Naive B cell (primary cell): ENCODE measurements around the gene KLK11. TPM values are rescaled to one million over a fixed set of nuclear protein-coding genes. Genes with fewer than 3 reads are reported as not detected.

Experiments used
- ATAC-seq, 2 donors: fragments of 150-1000 bp; cut with Tn5 transposase; 2 replicates each; pipeline ENCODE4 v1.10.0; 2021; ENCODE audit warnings: low read depth in 2 of 2, mild to moderate bottlenecking in 2 of 2, moderate library complexity in 2 of 2
- DNase-seq: peaks from one replicate; pipeline ENCODE4 v3.0.0; 2022
- H3K27ac Mint-ChIP-seq, 6 donors: one replicate each; pipeline ENCODE4 v1.8.0; 2020 to 2022; ENCODE audit warnings: mild to moderate bottlenecking in 6 of 6, mixed read lengths in 6 of 6, moderate library complexity in 5 of 6, inconsistent platforms in 2 of 6
- H3K27me3 Mint-ChIP-seq, 3 donors: one replicate each; pipeline ENCODE4 v1.8.0; 2021 to 2022; ENCODE audit warnings: mixed read lengths in 3 of 3, mild to moderate bottlenecking in 1 of 3
- H3K36me3 Mint-ChIP-seq, 2 donors: one replicate each; pipeline ENCODE4 v1.8.0; 2020 to 2022; ENCODE audit warnings: mixed read lengths in 2 of 2, inconsistent platforms in 1 of 2, mild to moderate bottlenecking in 1 of 2
- H3K4me1 Mint-ChIP-seq, 3 donors: one replicate each; pipeline ENCODE4 v1.8.0; 2020 to 2022; ENCODE audit warnings: mixed read lengths in 3 of 3, inconsistent platforms in 1 of 3, mild to moderate bottlenecking in 1 of 3, moderate library complexity in 1 of 3
- H3K4me3 Mint-ChIP-seq, 8 donors: one replicate each; pipeline ENCODE4 v1.8.0; 2020 to 2022; ENCODE audit warnings: mild to moderate bottlenecking in 8 of 8, mixed read lengths in 8 of 8, moderate library complexity in 8 of 8, inconsistent platforms in 2 of 8
- H3K9me3 Mint-ChIP-seq, 7 donors: one replicate each; pipeline ENCODE4 v1.8.0; 2020 to 2022; ENCODE audit warnings: mixed read lengths in 7 of 7, mild to moderate bottlenecking in 5 of 7, inconsistent platforms in 2 of 7, moderate library complexity in 1 of 7
- polyA plus RNA-seq, 6 donors: library from polyadenylated mRNA; unstranded; fragments of 300-500 nt; fragmentation: Illumina TruSeq; gene quantifications; one replicate each; pipeline ENCODE4 v1.2.3, GENCODE V29; 2021; ENCODE audit warnings: low read depth in 6 of 6

Gene KLK11, protein sequence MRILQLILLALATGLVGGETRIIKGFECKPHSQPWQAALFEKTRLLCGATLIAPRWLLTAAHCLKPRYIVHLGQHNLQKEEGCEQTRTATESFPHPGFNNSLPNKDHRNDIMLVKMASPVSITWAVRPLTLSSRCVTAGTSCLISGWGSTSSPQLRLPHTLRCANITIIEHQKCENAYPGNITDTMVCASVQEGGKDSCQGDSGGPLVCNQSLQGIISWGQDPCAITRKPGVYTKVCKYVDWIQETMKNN
- polyA plus RNA-seq = not detected

DNA sequence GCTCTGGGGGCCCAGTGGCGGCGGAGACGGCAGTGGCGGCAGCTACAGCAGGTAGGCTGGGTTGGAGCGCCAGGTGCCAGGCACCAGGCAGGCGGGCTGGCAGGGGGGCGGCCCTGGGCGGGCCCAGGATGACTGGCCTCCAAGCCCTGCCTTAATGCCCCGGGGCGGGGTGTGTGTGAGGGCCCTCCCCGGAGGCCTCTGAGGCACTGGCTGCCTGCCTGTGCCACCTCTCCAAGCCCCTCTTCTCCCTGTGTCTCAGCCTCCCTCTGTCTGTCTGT, at the start of gene KLK11:
KLK11 (minus strand) TSS at position 63 of the 278 bp plus-strand sequence. CDS start 985 bp downstream, outside the sequence.
- Mint-ChIP-seq H3K4me3 (no peak within 1 kb of the TSS), H3K36me3 (peaks cover 0 to 19% of the 10 kb centered on the region in 2 donors), H3K27me3 (peaks cover 37 to 69% (median 61%) of the 10 kb centered on the region in 3 donors), H3K4me1 (peaks cover 0 to 4% (median 0%) of the 10 kb centered on the region in 3 donors), H3K27ac (peak within 1 kb of the TSS in 1 of 6 donors; percentile 79), H3K9me3 (peaks cover 0 to 10% (median 4%) of the 10 kb centered on the region in 7 donors)
- ATAC-seq = no peak
- no peak for DNase-seq

DNA sequence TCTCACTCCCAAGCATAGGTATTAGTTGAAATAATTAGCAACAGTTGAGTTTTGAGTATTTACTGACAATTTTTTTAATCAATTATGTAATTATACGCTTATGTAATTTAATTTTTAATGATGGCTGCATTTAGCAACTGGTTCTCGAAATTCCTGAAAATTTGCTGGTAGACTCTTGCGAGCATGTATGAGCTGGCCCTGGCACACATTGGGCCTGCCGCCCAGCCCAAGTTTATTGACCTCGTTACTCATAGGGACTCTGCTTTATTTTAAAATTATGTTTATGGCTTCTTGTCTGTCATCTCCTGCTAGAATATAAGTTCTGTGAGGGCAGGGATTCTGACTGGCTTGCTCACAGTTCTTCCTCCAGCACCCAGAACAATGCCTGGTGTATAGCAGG, 49.6 kb upstream of the KLK11 start:
- H3K27me3 Mint-ChIP-seq = peaks cover 5 to 18% (median 8%) of the 10 kb centered on the region in 3 donors
- ATAC-seq (no peak), DNase-seq (no peak)
- peaks cover 6 to 10% of the 10 kb centered on the region in 2 donors for H3K36me3 Mint-ChIP-seq
- peaks cover 5 to 23% (median 16%) of the 10 kb centered on the region in 7 donors for H3K9me3 Mint-ChIP-seq
- no peak overlapping the region for H3K4me3 Mint-ChIP-seq
- no peaks in the 10 kb centered on the region for H3K4me1 Mint-ChIP-seq
- no peak overlapping the region for H3K27ac Mint-ChIP-seq

DNA sequence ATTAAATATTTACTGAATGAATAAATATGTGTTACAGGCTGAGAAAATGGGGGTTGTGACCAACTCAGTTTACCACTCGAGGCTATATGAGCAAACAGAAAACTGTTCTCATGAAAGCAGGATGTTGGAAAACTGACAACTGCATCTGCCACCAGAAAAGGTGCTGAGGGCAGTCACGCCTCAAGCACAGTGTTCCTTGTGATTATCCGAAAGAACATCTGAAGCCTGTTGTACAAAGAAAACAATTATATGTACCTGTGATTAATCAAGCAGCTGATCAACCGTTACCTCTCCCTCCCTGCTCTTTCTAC, 44.6 kb upstream of the KLK11 start:
- H3K4me1 Mint-ChIP-seq = no peaks in the 10 kb centered on the region
- DNase-seq (no peak), ATAC-seq (no peak)
- H3K9me3 Mint-ChIP-seq = peaks cover 10 to 35% (median 22%) of the 10 kb centered on the region in 7 donors
- peaks cover 8 to 20% (median 10%) of the 10 kb centered on the region in 3 donors for H3K27me3 Mint-ChIP-seq
- H3K27ac Mint-ChIP-seq = no peak overlapping the region
- H3K36me3 Mint-ChIP-seq = peaks cover 6 to 25% of the 10 kb centered on the region in 2 donors
- no peak overlapping the region for H3K4me3 Mint-ChIP-seq

DNA sequence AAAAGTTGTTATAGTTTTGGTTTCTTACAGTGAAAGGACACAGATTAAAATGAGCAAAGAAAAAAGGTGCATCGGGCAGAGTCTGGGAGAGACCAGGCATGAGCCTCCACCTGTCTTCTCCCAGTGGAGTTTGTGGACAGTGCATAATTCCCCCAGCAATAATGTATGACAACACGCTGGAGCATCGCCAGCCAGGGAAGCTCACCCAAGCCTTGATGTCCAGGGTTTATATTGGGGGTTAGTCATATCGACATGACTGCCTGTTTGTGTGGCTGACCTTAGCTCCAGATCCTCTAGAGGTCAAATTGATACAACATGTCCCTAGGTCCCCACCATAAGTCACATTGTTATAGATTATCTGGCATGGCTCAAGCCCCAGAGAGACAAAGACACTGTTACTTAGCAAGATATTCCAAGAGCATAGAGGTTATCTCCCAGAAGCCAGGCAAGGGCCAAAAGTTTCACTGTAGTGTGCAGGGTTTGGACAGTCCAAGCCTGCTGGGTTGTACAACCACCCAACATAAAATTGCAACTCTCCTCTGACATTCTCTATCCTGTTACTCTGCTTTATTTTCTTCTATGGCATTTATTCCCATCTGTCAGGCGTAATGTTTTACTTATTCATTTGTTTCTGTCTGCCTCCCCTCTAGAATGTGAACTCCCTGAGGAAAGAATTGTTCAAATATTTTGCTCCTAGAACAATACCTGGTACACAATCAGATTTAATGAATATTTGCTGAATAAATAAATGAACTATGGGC, 44.1 kb upstream of the KLK11 start:
- no peak for DNase-seq

DNA sequence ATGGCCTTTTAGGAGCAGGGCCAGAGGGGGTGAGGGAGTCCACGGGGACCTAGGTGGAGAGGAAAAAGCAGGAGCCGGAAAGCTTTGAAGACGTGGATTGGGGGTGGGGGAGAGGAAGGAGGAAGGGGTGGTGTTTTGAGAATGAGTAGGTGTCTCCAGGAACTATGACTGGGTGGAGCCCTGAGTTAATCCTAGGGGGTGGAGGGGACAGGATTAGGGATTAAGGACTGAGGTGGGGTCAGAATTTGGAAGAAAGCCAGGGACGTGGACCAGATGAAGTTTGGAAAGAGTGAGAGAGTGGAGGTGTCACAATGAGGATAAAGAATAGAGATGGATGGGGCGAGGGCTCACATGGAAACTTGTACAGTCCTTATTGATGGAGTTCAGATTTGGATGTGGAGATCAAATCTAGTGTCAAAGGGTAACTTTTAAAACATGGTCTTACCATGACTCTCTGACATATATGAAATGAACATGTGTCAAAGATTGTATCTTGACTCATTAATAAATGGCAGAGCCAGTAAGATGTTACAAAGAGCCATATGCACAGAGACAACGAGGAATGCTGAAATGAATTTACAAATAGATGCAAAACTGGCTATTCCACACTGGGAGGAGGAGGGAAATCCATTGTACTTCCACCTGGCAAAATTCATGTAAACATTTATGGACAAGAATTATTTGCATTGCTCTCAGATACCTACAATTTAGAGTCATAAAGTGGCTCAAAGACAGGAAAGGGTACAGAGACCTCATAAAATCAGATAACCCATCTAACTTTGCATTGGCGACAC, 40.2 kb upstream of the KLK11 start:
- peaks cover 0 to 4% (median 2%) of the 10 kb centered on the region in 3 donors for H3K4me1 Mint-ChIP-seq
- no peak overlapping the region for H3K27ac Mint-ChIP-seq
- H3K27me3 Mint-ChIP-seq = peaks cover 11 to 29% (median 13%) of the 10 kb centered on the region in 3 donors
- peaks cover 0 to 25% of the 10 kb centered on the region in 2 donors for H3K36me3 Mint-ChIP-seq
- DNase-seq (no peak), ATAC-seq (no peak)
- H3K9me3 Mint-ChIP-seq = peaks cover 2 to 15% (median 9%) of the 10 kb centered on the region in 7 donors
- H3K4me3 Mint-ChIP-seq = peak overlapping the region in 2 of 8 donors; percentile 1 to 19

More for the DNA sequence above, 44.1 kb upstream of the KLK11 start:
- H3K9me3 Mint-ChIP-seq = peaks cover 10 to 35% (median 23%) of the 10 kb centered on the region in 7 donors
- peaks cover 8 to 23% (median 10%) of the 10 kb centered on the region in 3 donors for H3K27me3 Mint-ChIP-seq
- H3K4me1 Mint-ChIP-seq = no peaks in the 10 kb centered on the region
- no peak for ATAC-seq
- H3K4me3 Mint-ChIP-seq = no peak overlapping the region
- peaks cover 6 to 30% of the 10 kb centered on the region in 2 donors for H3K36me3 Mint-ChIP-seq
- no peak overlapping the region for H3K27ac Mint-ChIP-seq

DNA sequence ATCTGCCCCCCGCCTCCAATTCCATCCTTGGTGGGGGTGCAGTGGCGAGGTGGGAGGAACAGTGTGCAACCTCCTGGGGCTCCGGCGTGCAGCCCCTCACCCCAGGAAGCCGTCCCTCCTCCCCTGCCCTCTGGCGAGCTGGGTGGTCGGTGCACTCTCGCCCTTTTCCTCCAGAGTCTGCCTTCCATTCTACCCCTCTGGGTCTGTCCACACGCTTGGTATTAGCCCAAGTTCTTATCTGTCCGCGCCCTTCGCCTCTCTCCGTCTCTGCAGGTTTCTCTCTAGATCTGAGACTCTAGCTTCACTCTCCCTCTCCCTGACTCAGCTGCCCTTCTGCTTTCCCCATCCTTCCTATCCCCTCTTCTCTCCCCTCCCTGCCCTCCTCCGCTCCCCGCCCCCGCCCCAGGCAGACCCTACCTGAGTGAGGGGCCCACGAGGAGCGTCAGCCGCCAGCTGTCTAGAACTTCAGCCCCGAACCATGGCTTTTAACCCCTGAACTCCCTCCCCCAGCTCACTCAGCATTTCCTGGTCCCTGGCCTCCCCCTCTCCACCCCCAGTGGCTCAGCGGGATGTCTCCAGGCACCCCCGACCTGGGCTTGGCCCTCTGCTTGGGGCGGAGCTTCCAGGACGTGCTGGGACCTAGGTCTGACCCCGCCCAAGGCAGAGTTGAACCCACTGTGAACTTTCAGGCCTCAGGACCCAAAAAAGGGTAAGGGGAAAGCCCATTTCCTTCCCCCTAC, 39.0 kb upstream of the KLK11 start:
- H3K27me3 Mint-ChIP-seq = peaks cover 23 to 37% (median 25%) of the 10 kb centered on the region in 3 donors
- H3K9me3 Mint-ChIP-seq = peaks cover 8 to 22% (median 11%) of the 10 kb centered on the region in 7 donors
- H3K27ac Mint-ChIP-seq = peak overlapping the region in 1 of 6 donors; percentile 15
- peak overlapping the region in 6 of 8 donors; percentile 25 to 78 (median 48) for H3K4me3 Mint-ChIP-seq
- ATAC-seq = no peak
- peaks cover 0 to 36% of the 10 kb centered on the region in 2 donors for H3K36me3 Mint-ChIP-seq
- peaks cover 0 to 4% (median 2%) of the 10 kb centered on the region in 3 donors for H3K4me1 Mint-ChIP-seq
- no peak for DNase-seq

DNA sequence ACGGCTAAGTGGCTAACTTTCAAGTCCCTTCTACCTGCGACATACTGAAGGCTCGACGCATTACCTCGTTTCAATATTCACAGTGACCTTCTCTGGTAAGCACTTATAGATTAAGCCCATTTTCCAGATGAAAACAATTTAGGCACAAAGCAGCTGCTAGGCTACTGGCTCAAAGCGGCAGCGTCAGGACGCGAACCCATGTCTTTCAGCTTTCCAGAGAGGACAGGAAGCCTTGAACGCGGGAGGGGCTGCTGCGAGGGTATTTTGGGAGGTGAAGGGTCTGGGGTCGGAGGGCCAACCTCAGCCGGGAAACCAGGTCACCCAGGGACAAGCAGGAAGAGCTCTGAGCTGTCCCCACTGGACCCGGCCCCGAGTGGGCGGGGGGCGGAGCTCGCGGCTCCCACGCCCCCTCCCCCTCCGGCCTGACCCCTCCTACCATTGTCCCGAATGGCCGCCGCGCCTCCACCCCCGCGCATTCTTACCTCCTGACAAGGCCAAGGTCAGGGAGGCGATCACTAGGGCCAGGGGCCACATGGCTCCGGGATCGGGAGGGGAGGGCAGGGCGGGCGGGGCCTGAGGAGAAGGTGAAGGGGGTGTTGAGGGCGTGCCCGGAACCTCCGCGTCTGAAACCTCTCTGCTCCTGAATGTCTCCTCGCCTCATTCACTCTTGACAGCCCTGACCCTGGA, 38.3 kb upstream of the KLK11 start, which contains the start of gene KLK13:
KLK13 (minus strand) TSS at position 559 of the 687 bp plus-strand sequence; CDS start at position 534, 25 bp downstream.
- Mint-ChIP-seq H3K4me3 (peak within 1 kb of the TSS in 6 of 8 donors; percentile 25 to 78 (median 48)), H3K27me3 (peaks cover 29 to 37% (median 31%) of the 10 kb centered on the region in 3 donors), H3K9me3 (peaks cover 8 to 22% (median 11%) of the 10 kb centered on the region in 7 donors), H3K36me3 (peaks cover 0 to 36% of the 10 kb centered on the region in 2 donors), H3K27ac (peak within 1 kb of the TSS in 2 of 6 donors; percentile 15 to 36), H3K4me1 (peaks cover 0 to 4% (median 2%) of the 10 kb centered on the region in 3 donors)
- ATAC-seq = no peak
- no peak for DNase-seq

DNA sequence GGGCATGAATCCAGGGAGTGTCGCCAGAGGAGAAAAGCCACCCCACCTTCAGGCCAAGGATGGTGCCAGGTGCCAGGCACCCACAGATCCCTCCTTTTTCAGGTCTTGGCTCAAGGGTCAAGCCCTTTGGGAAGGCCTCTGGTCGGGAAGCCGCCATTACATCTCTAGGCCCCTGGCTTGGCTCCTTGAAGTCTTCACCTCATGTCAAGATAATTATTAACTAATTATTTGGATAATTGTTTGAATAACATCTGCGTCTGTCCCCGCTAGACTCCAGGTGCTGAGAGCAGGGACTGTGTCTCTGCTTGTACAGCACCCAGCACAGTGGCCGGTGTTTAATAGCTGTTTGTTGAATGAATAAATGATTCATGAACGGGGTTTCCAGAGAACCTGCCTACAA, 37.2 kb upstream of the KLK11 start:
- ATAC-seq = no peak
- Mint-ChIP-seq H3K36me3 (peaks cover 0 to 36% of the 10 kb centered on the region in 2 donors), H3K4me1 (peaks cover 0 to 4% (median 2%) of the 10 kb centered on the region in 3 donors), H3K9me3 (peaks cover 8 to 22% (median 11%) of the 10 kb centered on the region in 7 donors), H3K4me3 (peak overlapping the region in 1 of 8 donors; percentile 52), H3K27ac (no peak overlapping the region), H3K27me3 (peaks cover 34 to 37% (median 36%) of the 10 kb centered on the region in 3 donors)
- DNase-seq = no peak

DNA sequence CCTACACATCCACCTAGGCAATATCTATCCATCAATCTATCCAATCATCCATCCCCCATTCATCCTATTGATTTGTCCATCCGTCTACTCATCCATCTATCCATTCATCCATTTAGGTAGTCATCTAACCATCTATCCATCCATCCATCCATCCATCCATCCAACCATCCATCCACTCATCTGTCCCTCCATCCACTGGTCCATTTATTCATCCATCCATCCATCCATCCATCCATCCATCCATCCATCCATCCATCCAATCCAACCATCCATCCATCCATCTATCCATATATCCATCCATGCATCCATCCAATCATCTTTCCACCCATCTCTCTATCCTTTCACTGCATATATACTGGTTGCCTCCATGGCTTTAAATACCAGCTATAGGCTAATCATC, 34.6 kb upstream of the KLK11 start:
- ATAC-seq (no peak), DNase-seq (no peak)
- Mint-ChIP-seq H3K36me3 (peaks cover 0 to 21% of the 10 kb centered on the region in 2 donors), H3K9me3 (peaks cover 2 to 14% (median 9%) of the 10 kb centered on the region in 7 donors), H3K27ac (no peak overlapping the region), H3K4me3 (no peak overlapping the region), H3K4me1 (peaks cover 0 to 4% (median 2%) of the 10 kb centered on the region in 3 donors), H3K27me3 (peaks cover 31 to 51% (median 44%) of the 10 kb centered on the region in 3 donors)

DNA sequence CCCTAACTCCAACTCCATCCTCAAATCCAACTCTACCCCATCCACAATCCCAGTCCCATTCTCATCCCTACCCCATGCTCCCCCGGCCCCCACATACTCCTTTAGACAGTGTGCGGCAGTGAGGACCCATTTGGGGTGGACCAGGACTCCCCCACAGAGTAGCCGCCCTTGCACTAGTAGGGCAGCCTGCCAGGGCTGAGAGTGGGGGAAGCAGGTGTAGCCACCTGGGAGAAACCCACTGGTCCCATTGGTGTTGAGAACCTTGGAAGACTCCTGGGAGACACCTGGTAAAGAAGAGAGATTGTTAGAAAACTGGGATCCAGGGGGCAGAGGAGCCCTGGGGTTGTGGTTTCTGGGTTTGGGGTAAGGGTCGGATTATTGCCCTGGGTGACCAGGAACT, 33.9 kb upstream of the KLK11 start:
- Mint-ChIP-seq H3K4me1 (peaks cover 0 to 2% (median 1%) of the 10 kb centered on the region in 3 donors), H3K27ac (no peak overlapping the region), H3K27me3 (peaks cover 29 to 58% (median 49%) of the 10 kb centered on the region in 3 donors), H3K4me3 (no peak overlapping the region), H3K36me3 (peaks cover 0 to 14% of the 10 kb centered on the region in 2 donors), H3K9me3 (peaks cover 2 to 14% (median 8%) of the 10 kb centered on the region in 7 donors)
- no peak for DNase-seq
- no peak for ATAC-seq

DNA sequence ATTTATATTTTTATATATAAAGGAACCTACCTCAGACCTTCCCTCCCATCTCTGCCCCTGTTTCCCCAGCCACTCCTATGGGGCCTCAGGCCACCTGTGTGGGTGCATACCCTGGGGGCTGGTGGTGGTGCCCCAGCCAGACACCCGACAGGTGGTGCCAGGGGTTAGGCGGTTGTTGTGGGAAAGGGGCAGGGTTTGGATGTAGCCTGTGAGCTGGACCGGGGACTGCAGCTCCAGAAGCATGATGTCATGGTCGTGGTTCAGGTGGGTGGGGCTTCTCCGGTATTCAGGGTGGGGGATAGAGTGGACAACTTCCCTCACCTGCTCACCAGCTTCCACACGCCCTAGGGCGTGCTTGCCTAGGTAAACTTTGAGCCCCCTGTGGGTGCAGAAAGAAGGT, 33.3 kb upstream of the KLK11 start:
- no peak overlapping the region for H3K4me3 Mint-ChIP-seq
- DNase-seq = no peak
- H3K27me3 Mint-ChIP-seq = peaks cover 29 to 63% (median 53%) of the 10 kb centered on the region in 3 donors
- H3K36me3 Mint-ChIP-seq = peaks cover 0 to 13% of the 10 kb centered on the region in 2 donors
- H3K4me1 Mint-ChIP-seq = no peaks in the 10 kb centered on the region
- H3K9me3 Mint-ChIP-seq = peaks cover 2 to 14% (median 8%) of the 10 kb centered on the region in 7 donors
- no peak overlapping the region for H3K27ac Mint-ChIP-seq
- ATAC-seq = no peak

DNA sequence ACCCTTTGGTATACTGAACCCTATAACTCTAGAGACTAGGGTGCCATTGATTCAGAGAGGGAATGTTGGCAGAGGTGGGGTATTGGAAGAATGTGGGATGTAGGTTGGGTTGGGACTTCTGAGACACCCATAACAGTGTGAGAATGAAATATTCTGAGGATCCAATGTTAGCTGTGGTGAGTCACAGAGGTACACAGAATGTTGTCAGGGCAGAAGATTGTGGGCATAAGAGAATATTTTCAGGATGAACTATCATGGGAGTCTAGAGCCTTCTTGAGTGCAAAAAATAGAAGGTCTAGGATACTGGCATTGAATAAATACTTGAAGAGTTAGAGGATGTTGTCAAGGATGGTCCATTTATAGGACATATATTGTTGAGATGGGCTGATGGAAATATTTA, 29.4 kb upstream of the KLK11 start:
- peaks cover 24 to 64% (median 50%) of the 10 kb centered on the region in 3 donors for H3K27me3 Mint-ChIP-seq
- no peak overlapping the region for H3K27ac Mint-ChIP-seq
- H3K4me1 Mint-ChIP-seq = no peaks in the 10 kb centered on the region
- ATAC-seq (no peak), DNase-seq (no peak)
- H3K36me3 Mint-ChIP-seq = peaks cover 0 to 4% of the 10 kb centered on the region in 2 donors
- H3K4me3 Mint-ChIP-seq = no peak overlapping the region
- H3K9me3 Mint-ChIP-seq = peaks cover 0 to 6% (median 3%) of the 10 kb centered on the region in 7 donors
